A549 (cell line): ENCODE results near the gene RALGAPA1. TPM values are rescaled to one million over a fixed set of nuclear protein-coding genes. Genes with fewer than 3 reads are reported as not detected.

ENCODE experiments used
- ATAC-seq, 2 experiments: fragments of 200-7000 bp in 1 of 2; fragments of >200 bp in 1 of 2; cut with Nextera tagmentation in 1 of 2; cut with Tn5 transposase in 1 of 2; 3 replicates each; pipeline versions ENCODE4 v1.8.0 to v1.9.1; 2018 to 2020; ENCODE audit warnings: mild to moderate bottlenecking in 1 of 2, moderate library complexity in 1 of 2
- CTCF ChIA-PET: fragments of 300-600 bp; sonication (Branson Sonifier 250); formaldehyde crosslinking; extraction: SDS; loops from one replicate; lab custom pipeline; 2021; ENCODE audit warnings: antibody characterized with exemption, inconsistent platforms; lab: Yijun Ruan, JAX
- POLR2A ChIA-PET: fragments of 350-600 bp; formaldehyde crosslinking; extraction: SDS; loops from one replicate; lab custom pipeline; 2021; ENCODE audit warnings: antibody characterized with exemption, inconsistent platforms; lab: Yijun Ruan, JAX
- DNase-seq, 2 experiments: peaks; one replicate each; pipeline versions ENCODE4 v3.0.0 to v3.0.0-alpha.2; 2011 to 2016; ENCODE audit warnings: low read depth in 1 of 2, low spot score in 1 of 2
- FAIRE-seq: peaks from 2 replicates; lab custom pipeline; 2011; peaks lifted over from hg19 to GRCh38; lab: Jason Lieb, UNC
- H3K27ac ChIP-seq, 2 experiments: fragments of >200 bp; sonication (Bioruptor Twin); formaldehyde crosslinking; 3 replicates each; pipeline ENCODE4 v1.5.1; 2016 to 2017
- H3K4me1 ChIP-seq: fragments of >200 bp; sonication (Bioruptor Twin); formaldehyde crosslinking; 3 replicates; pipeline ENCODE4 v1.6.1; 2016
- H3K4me2 ChIP-seq: fragments of >200 bp; sonication (Bioruptor Twin); formaldehyde crosslinking; 3 replicates; pipeline ENCODE4 v1.6.1; 2016
- H3K4me3 ChIP-seq: fragments of >200 bp; sonication (Bioruptor Twin); formaldehyde crosslinking; 3 replicates; pipeline ENCODE4 v1.5.1; 2016
- H3K9me3 ChIP-seq: fragments of >200 bp; sonication (Bioruptor Twin); formaldehyde crosslinking; 3 replicates; pipeline ENCODE4 v1.6.1; 2016
- ATOH8 ChIP-seq: fragments of 250-450 bp; sonication (Bioruptor Pico); IDR thresholded peaks from 2 replicates; pipeline ENCODE4 v1.5.0; 2020; ENCODE audit warnings: low read depth, mild to moderate bottlenecking, moderate library complexity
- BCL3 ChIP-seq: fragments of >200 bp; sonication (Bioruptor Twin); formaldehyde crosslinking; IDR thresholded peaks from 3 replicates; pipeline ENCODE4 v1.6.1; 2016
- BHLHE40 ChIP-seq: IDR thresholded peaks from 2 replicates; pipeline ENCODE4 v1.6.1; 2012; ENCODE audit warnings: low read depth, low read length, inconsistent platforms
- CHD2 ChIP-seq: fragments of 150-350 bp; IDR thresholded peaks from 2 replicates; pipeline ENCODE4 v1.6.1; 2014; ENCODE audit warnings: low read length; ENCODE audit not compliant: partially characterized antibody
- CHD4 ChIP-seq: fragments of 200-600 bp; sonication (generic); IDR thresholded peaks from 2 replicates; pipeline ENCODE4 v1.6.1; 2016; ENCODE audit warnings: antibody characterized with exemption, mild to moderate bottlenecking, borderline replicate concordance
- EHF ChIP-seq: fragments of 250-450 bp; sonication (Bioruptor Pico); IDR thresholded peaks from 2 replicates; pipeline ENCODE4 v1.5.0; 2020; ENCODE audit warnings: mild to moderate bottlenecking
- ELK1 ChIP-seq: fragments of 150-350 bp; IDR thresholded peaks from 2 replicates; pipeline ENCODE4 v1.6.1; 2014; ENCODE audit warnings: low read depth, mild to moderate bottlenecking, low read length
- EP300 ChIP-seq, 2 experiments: fragments of >200 bp; sonication (Bioruptor Twin); formaldehyde crosslinking; IDR thresholded peaks; 2 replicates in 1 of 2; 3 replicates in 1 of 2; pipeline ENCODE4 v1.6.1; 2016 to 2017
- FOSL2 ChIP-seq, 2 experiments: fragments of 450-650 bp in 1 of 2; fragments of >200 bp in 1 of 2; sonication (Bioruptor Twin) in 1 of 2; formaldehyde crosslinking; IDR thresholded peaks; 2 replicates each; pipeline versions ENCODE4 v1.5.0 to v1.6.1; 2016 to 2020; ENCODE audit warnings: mild to moderate bottlenecking in 1 of 2, moderate library complexity in 1 of 2
- FOXS1 ChIP-seq: fragments of 250-450 bp; sonication (Bioruptor Pico); IDR thresholded peaks from 2 replicates; pipeline ENCODE4 v1.5.0; 2020; ENCODE audit warnings: mild to moderate bottlenecking, moderate library complexity
- HDAC2 ChIP-seq: fragments of 200-600 bp; sonication (generic); IDR thresholded peaks from 2 replicates; pipeline ENCODE4 v1.6.1; 2016
- HES2 ChIP-seq: fragments of >200 bp; sonication (Bioruptor Twin); formaldehyde crosslinking; IDR thresholded peaks from 2 replicates; pipeline ENCODE4 v1.6.1; 2016
- HMGXB4 ChIP-seq: fragments of 250-450 bp; sonication (Bioruptor Pico); IDR thresholded peaks from 2 replicates; pipeline ENCODE4 v1.5.0; 2021; ENCODE audit warnings: mild to moderate bottlenecking, moderate library complexity, borderline replicate concordance
- HOXA7 ChIP-seq: fragments of 250-450 bp; sonication (Bioruptor Pico); IDR thresholded peaks from 2 replicates; pipeline ENCODE4 v1.5.0; 2020; ENCODE audit warnings: mild to moderate bottlenecking, moderate library complexity
- JUN ChIP-seq, 2 experiments: fragments of >200 bp; sonication (Bioruptor Twin); formaldehyde crosslinking; IDR thresholded peaks; 2 replicates in 1 of 2; 3 replicates in 1 of 2; pipeline ENCODE4 v1.6.1; 2016 to 2017
- JUNB ChIP-seq: fragments of >200 bp; sonication (Bioruptor Twin); formaldehyde crosslinking; IDR thresholded peaks from 2 replicates; pipeline ENCODE4 v1.6.1; 2016
- KDM1A ChIP-seq: fragments of 200-600 bp; sonication (generic); IDR thresholded peaks from 2 replicates; pipeline ENCODE4 v1.6.1; 2016; ENCODE audit warnings: low read depth, mild to moderate bottlenecking
- KDM5A ChIP-seq: fragments of 200-600 bp; sonication (generic); IDR thresholded peaks from 2 replicates; pipeline ENCODE4 v1.6.1; 2016; ENCODE audit warnings: antibody characterized with exemption, mild to moderate bottlenecking
- MAFK ChIP-seq: fragments of 450-650 bp; IDR thresholded peaks from 2 replicates; pipeline ENCODE4 v1.6.1; 2014; ENCODE audit not compliant: partially characterized antibody
- MAX ChIP-seq: IDR thresholded peaks from 2 replicates; pipeline ENCODE4 v1.6.1; 2012
- MAZ ChIP-seq: fragments of 150-350 bp; IDR thresholded peaks from 2 replicates; pipeline ENCODE4 v1.6.1; 2014; ENCODE audit warnings: antibody characterized with exemption, low read depth, low read length, borderline replicate concordance
- MYC ChIP-seq: IDR thresholded peaks from 2 replicates; pipeline ENCODE4 v1.6.1; 2012; ENCODE audit warnings: mild to moderate bottlenecking, inconsistent platforms, low read length, improper control_type of control experiment, borderline replicate concordance
- NFE2L2 ChIP-seq: fragments of 150-350 bp; conservative IDR thresholded peaks from 2 replicates; pipeline ENCODE4 v1.6.1; 2014; ENCODE audit warnings: low read length
- POLR2A ChIP-seq: IDR thresholded peaks from 2 replicates; pipeline ENCODE4 v1.6.1; 2012; ENCODE audit warnings: mild to moderate bottlenecking, low read length
- RAD21 ChIP-seq, 2 experiments: fragments of >200 bp in 1 of 2; sonication (Bioruptor Twin) in 1 of 2; formaldehyde crosslinking in 1 of 2; IDR thresholded peaks in 1 of 2; conservative IDR thresholded peaks in 1 of 2; 2 replicates in 1 of 2; 3 replicates in 1 of 2; pipeline ENCODE4 v1.6.1; 2012 to 2018; ENCODE audit warnings: inconsistent platforms in 1 of 2
- SMC3 ChIP-seq: fragments of >200 bp; sonication (Bioruptor Twin); formaldehyde crosslinking; IDR thresholded peaks from 3 replicates; pipeline ENCODE4 v1.6.1; 2018; ENCODE audit warnings: inconsistent platforms
- TFCP2L1 ChIP-seq: fragments of 250-450 bp; sonication (Bioruptor Pico); IDR thresholded peaks from 2 replicates; pipeline ENCODE4 v1.5.0; 2021; ENCODE audit warnings: mild to moderate bottlenecking
- TP53 ChIP-seq: fragments of 250-450 bp; sonication (Bioruptor Pico); IDR thresholded peaks from 2 replicates; pipeline ENCODE4 v1.5.0; 2021; ENCODE audit warnings: mild to moderate bottlenecking, moderate library complexity
- ZFP36 ChIP-seq: fragments of 450-650 bp; IDR thresholded peaks from 2 replicates; pipeline ENCODE4 v1.6.1; 2014; ENCODE audit warnings: borderline replicate concordance; ENCODE audit not compliant: partially characterized antibody
- WGBS: methylation state at CpG from one replicate; pipeline ENCODE4 v1.1.6; 2017; ENCODE audit errors: missing lambda C conversion rate; 5-methylcytosine and 5-hydroxymethylcytosine counted together
- polyA plus RNA-seq, 4 experiments: library from polyadenylated mRNA; depleted of rRNA in 3 of 4; stranded (reverse); fragments of >200 nt; fragmentation: RNase III in 1 of 4; extraction: RNeasy Plus Mini Kit Qiagen cat#74134 plus additional on column Dnase treatment in 1 of 4; gene quantifications; 2 replicates in 3 of 4; 3 replicates in 1 of 4; pipeline ENCODE4 v1.2.3, GENCODE V29; 2011 to 2017

Gene RALGAPA1
- polyA plus RNA-seq, 2 of the 4 experiments (the other 2 are of a cell fraction) = 8.2 to 17.1 TPM

- no peak for DNase-seq
- Histone ChIP-seq H3K4me2 (no peak overlapping the region), H3K27ac (no peak overlapping the region)
- ATAC-seq = no peak
- ChIA-PET CTCF (no interaction called here), POLR2A (no interaction called here)
- no peak for FAIRE-seq
- no peak for TF ChIP-seq ATOH8 (CRISPR knock-in tag)
- no peak for TF ChIP-seq KDM1A
- no peak for TF ChIP-seq TFCP2L1 (CRISPR knock-in tag)
- no peak for TF ChIP-seq RAD21 (conservative IDR thresholded peaks at IDR 0.05 in 1 of 2, IDR thresholded peaks at IDR 0.05 in 1 of 2)
- TF ChIP-seq TP53 = no peak
- no peak for TF ChIP-seq POLR2A
- TF ChIP-seq CHD2 = no peak
- no peak for TF ChIP-seq CHD4
- no peak for TF ChIP-seq FOXS1 (CRISPR knock-in tag)
- no peak for TF ChIP-seq ELK1
- TF ChIP-seq BHLHE40 = no peak
- TF ChIP-seq MAZ = no peak
- TF ChIP-seq KDM5A = no peak
- no peak for TF ChIP-seq MYC
- TF ChIP-seq EHF (CRISPR knock-in tag) = no peak
- TF ChIP-seq HOXA7 = no peak
- TF ChIP-seq MAX = no peak
- no peak for TF ChIP-seq NFE2L2
- TF ChIP-seq, all 56 proteins: peak for 0
- H3K4me3 ChIP-seq = no peak overlapping the region
- WGBS = 49% methylated on average over 6 of the region's 6 CpGs
- no peaks in the 10 kb centered on the region for H3K4me1 ChIP-seq
- H3K9me3 ChIP-seq = no peaks in the 10 kb centered on the region
These were observed 302.6 kb downstream of the RALGAPA1 start for GRCh38 chr14:35506461-35506860.

GRCh38 chr14:35504260-35504659 is 304.8 kb downstream of the RALGAPA1 start:
- DNase-seq = no peak
- no peak overlapping the region for H3K4me2 ChIP-seq
- POLR2A ChIA-PET = no interaction called here
- no peak overlapping the region for H3K4me3 ChIP-seq
- H3K4me1 ChIP-seq = no peaks in the 10 kb centered on the region
- WGBS = 6% methylated on average over 1 of the region's 1 CpG
- no peaks in the 10 kb centered on the region for H3K9me3 ChIP-seq
- H3K27ac ChIP-seq = no peak overlapping the region
- no peak for ATAC-seq
- FAIRE-seq = no peak
- TF ChIP-seq HMGXB4 (CRISPR knock-in tag) (no peak), RAD21 (conservative IDR thresholded peaks at IDR 0.05 in 1 of 2, IDR thresholded peaks at IDR 0.05 in 1 of 2) (no peak), EP300 (IDR thresholded peaks at IDR 0.05) (no peak), HDAC2 (no peak), FOSL2 (IDR thresholded peaks at IDR 0.05) (no peak), FOSL2 (CRISPR knock-in tag; IDR thresholded peaks at IDR 0.05) (no peak), BCL3 (no peak), ZFP36 (no peak), SMC3 (no peak), ELK1 (no peak), JUNB (no peak), HES2 (no peak), JUN (IDR thresholded peaks at IDR 0.05) (no peak), BHLHE40 (no peak), NFE2L2 (no peak), MAFK (no peak)
- CTCF ChIA-PET = interaction anchor here (1.3 kb wide), 1 partner anchor 9 kb away, joined by 4 read pairs; no protein-coding TSS in a partner anchor
